NCI-H510A treated with DMSO at 0.1 percent for 48 hours (cell line): ENCODE results near the gene CITED2.
"Not testable (repeated sequence)": the region's sequence is repeated elsewhere in the genome, so short reads cannot be mapped to it uniquely, and the experiment has no call there.

Experiments
- DNase-seq: peaks from one replicate; lab custom pipeline; 2025; lab: John Stamatoyannopoulos, UW

CITED2 gene

GRCh38 chr6:139374357-139375225, at the start of gene CITED2:
Gene CITED2 (minus strand): TSS chr6:139374648. CDS start chr6:139373944, 704 bp downstream.
- peak; percentile 57 for DNase-seq

GRCh38 chr6:139423037-139423703, 48.7 kb upstream of the CITED2 start:
- no peak for DNase-seq

GRCh38 chr6:139422105-139423036, 47.9 kb upstream of the CITED2 start:
- no peak for DNase-seq

- DNase-seq: no peak
These were observed 44.2 kb upstream of the CITED2 start for GRCh38 chr6:139418481-139419132.

GRCh38 chr6:139416146-139416545, 41.7 kb upstream of the CITED2 start:
- DNase-seq: peak; percentile 39

GRCh38 chr6:139415365-139415764, 40.9 kb upstream of the CITED2 start:
- no peak for DNase-seq

GRCh38 chr6:139412103-139412502, 37.7 kb upstream of the CITED2 start:
- not testable (repeated sequence) for DNase-seq

- DNase-seq: no peak
These were observed 34.6 kb upstream of the CITED2 start for GRCh38 chr6:139409026-139409425.

- no peak for DNase-seq
These were observed 33.3 kb upstream of the CITED2 start for GRCh38 chr6:139407718-139408222.

GRCh38 chr6:139406577-139407343, 32.3 kb upstream of the CITED2 start:
- no peak for DNase-seq

GRCh38 chr6:139402876-139403386, 28.5 kb upstream of the CITED2 start:
- no peak for DNase-seq

- no peak for DNase-seq
These were observed 24.2 kb upstream of the CITED2 start for GRCh38 chr6:139398658-139399057.

- DNase-seq: no peak
These were observed 21.4 kb upstream of the CITED2 start for GRCh38 chr6:139395891-139396301.

- DNase-seq: no peak
These were observed 20.9 kb upstream of the CITED2 start for GRCh38 chr6:139395371-139395770.

GRCh38 chr6:139394027-139394649, 19.7 kb upstream of the CITED2 start:
- DNase-seq: no peak

GRCh38 chr6:139392794-139393193, 18.3 kb upstream of the CITED2 start:
- no peak for DNase-seq

- DNase-seq: no peak
These were observed 17.3 kb upstream of the CITED2 start for GRCh38 chr6:139391709-139392108.

GRCh38 chr6:139390447-139390846, 16.0 kb upstream of the CITED2 start:
- no peak for DNase-seq

GRCh38 chr6:139388384-139388783, 13.9 kb upstream of the CITED2 start:
- no peak for DNase-seq

- no peak for DNase-seq
These were observed 12.0 kb upstream of the CITED2 start for GRCh38 chr6:139386404-139386803.
